Islet of Langerhans (tissue), 1 donor: ENCODE data around the gene NDUFV3.
"Not testable (repeated sequence)": the region's sequence is repeated elsewhere in the genome, so short reads cannot be mapped to it uniquely, and the experiment has no call there.

ENCODE experiments used
- FAIRE-seq: peaks from one replicate; lab custom pipeline; 2011; peaks lifted over from hg19 to GRCh38; lab: Jason Lieb, UNC

NDUFV3 gene

GRCh38 chr21:42857216-42857615 lies 35.9 kb upstream of the NDUFV3 start:
- no peak for FAIRE-seq

GRCh38 chr21:42858185-42858847 lies 34.8 kb upstream of the NDUFV3 start:
- FAIRE-seq = no peak

GRCh38 chr21:42858957-42859890 lies 33.9 kb upstream of the NDUFV3 start:
- no peak for FAIRE-seq

- no peak for FAIRE-seq
Measured at GRCh38 chr21:42859891-42860230, 33.2 kb upstream of the NDUFV3 start.

GRCh38 chr21:42860345-42860744 lies 32.8 kb upstream of the NDUFV3 start:
- FAIRE-seq = no peak

- FAIRE-seq = no peak
Measured at GRCh38 chr21:42861311-42861847, 31.7 kb upstream of the NDUFV3 start.

GRCh38 chr21:42861848-42862400 lies 31.2 kb upstream of the NDUFV3 start:
- no peak for FAIRE-seq

- no peak for FAIRE-seq
Measured at GRCh38 chr21:42862774-42863503, 30.2 kb upstream of the NDUFV3 start.

GRCh38 chr21:42863504-42863870 lies 29.6 kb upstream of the NDUFV3 start:
- FAIRE-seq = no peak

- FAIRE-seq = no peak
Measured at GRCh38 chr21:42864286-42864685, 28.8 kb upstream of the NDUFV3 start.

GRCh38 chr21:42864815-42865775 lies 28.0 kb upstream of the NDUFV3 start:
- no peak for FAIRE-seq

- no peak for FAIRE-seq
Measured at GRCh38 chr21:42865776-42866160, 27.3 kb upstream of the NDUFV3 start.

- FAIRE-seq = no peak
Measured at GRCh38 chr21:42868196-42868595, 24.9 kb upstream of the NDUFV3 start.

GRCh38 chr21:42873096-42873495 lies 20.0 kb upstream of the NDUFV3 start:
- no peak for FAIRE-seq

- FAIRE-seq = not testable (repeated sequence)
Measured at GRCh38 chr21:42875811-42876210, 17.3 kb upstream of the NDUFV3 start.

- no peak for FAIRE-seq
Measured at GRCh38 chr21:42878678-42878992, 14.5 kb upstream of the NDUFV3 start.

GRCh38 chr21:42878993-42879787 lies 13.9 kb upstream of the NDUFV3 start, which contains the start of gene WDR4:
Gene WDR4, minus strand, starts transcription at chr21:42879539. Its CDS starts 44 bp downstream, at chr21:42879495.
- no peak for FAIRE-seq

GRCh38 chr21:42880352-42880751 lies 12.8 kb upstream of the NDUFV3 start:
- FAIRE-seq = no peak

- FAIRE-seq = no peak
Measured at GRCh38 chr21:42883921-42884320, 9.2 kb upstream of the NDUFV3 start.

GRCh38 chr21:42887326-42887725 lies 5.8 kb upstream of the NDUFV3 start:
- FAIRE-seq = no peak

- no peak for FAIRE-seq
Measured at GRCh38 chr21:42892582-42892930, 553 bp upstream of the NDUFV3 start.
